Stomach (tissue), 9 donors: ENCODE measurements around the gene GPATCH1. TPM values are rescaled to one million over a fixed set of nuclear protein-coding genes. Genes with fewer than 3 reads are reported as not detected.
"Not testable (repeated sequence)": the region's sequence is repeated elsewhere in the genome, so short reads cannot be mapped to it uniquely, and the experiment has no call there.

Source experiments
- DNase-seq, 2 donors: peaks; one replicate each; pipeline versions ENCODE4 v3.0.0 to v3.0.0-alpha.2; 2013 to 2019
- H3K27ac ChIP-seq, 5 donors: fragments of 200-600 bp in 4 of 5; sonication (generic) in 4 of 5; one replicate each; pipeline ENCODE4 v1.5.1; 2013 to 2019; ENCODE audit warnings: mild to moderate bottlenecking in 1 of 5, moderate library complexity in 1 of 5
- H3K27me3 ChIP-seq, 3 donors: fragments of 200-600 bp; sonication (generic); one replicate each; pipeline ENCODE4 v1.5.1; 2017 to 2019; ENCODE audit warnings: mixed run types in 1 of 3
- H3K36me3 ChIP-seq, 4 donors: fragments of 200-600 bp; sonication (generic); 1 replicate in 3 of 4; 2 replicates in 1 of 4; pipeline ENCODE4 v1.5.1; 2016 to 2019
- H3K4me1 ChIP-seq, 4 donors: fragments of 200-600 bp; sonication (generic); one replicate each; pipeline ENCODE4 v1.5.1; 2016 to 2019
- H3K4me3 ChIP-seq, 4 donors: fragments of 200-600 bp; sonication (generic) in 3 of 4; one replicate each; pipeline ENCODE4 v1.5.1; 2016 to 2019; ENCODE audit warnings: mild to moderate bottlenecking in 1 of 4
- H3K9me3 ChIP-seq, 4 donors: fragments of 200-600 bp; sonication (generic); one replicate each; pipeline ENCODE4 v1.5.1; 2016 to 2019
- CTCF ChIP-seq, 7 experiments: fragments of 450-650 bp in 4 of 7; fragments of 200-600 bp in 3 of 7; sonication (generic) in 3 of 7; IDR thresholded peaks; one replicate each; pipeline ENCODE4 v1.5.1; 2016 to 2019; ENCODE audit warnings: antibody characterized with exemption in 7 of 7, control low read depth in 2 of 7, mild to moderate bottlenecking in 1 of 7
- EP300 ChIP-seq: sonication (generic); formaldehyde crosslinking; IDR thresholded peaks from one replicate; pipeline ENCODE4 v1.6.1; 2017; ENCODE audit warnings: antibody characterized with exemption
- POLR2A ChIP-seq, 4 donors: fragments of 450-650 bp; IDR thresholded peaks; one replicate each; pipeline ENCODE4 v1.6.1; 2016; ENCODE audit warnings: antibody characterized with exemption in 4 of 4, control low read depth in 2 of 4, mild to moderate bottlenecking in 1 of 4, moderate library complexity in 1 of 4
- POLR2AphosphoS5 ChIP-seq, 3 donors: sonication (generic); formaldehyde crosslinking; IDR thresholded peaks; one replicate each; pipeline ENCODE4 v1.6.1; 2016; ENCODE audit warnings: antibody characterized with exemption in 3 of 3
- WGBS, 5 donors: extraction: QIAGEN DNeasy Blood & Tissue Kit in 3 of 5; methylation state at CpG; one replicate each; pipeline versions ENCODE4 v1.1.5 to v1.1.7; 2013 to 2018; 5-methylcytosine and 5-hydroxymethylcytosine counted together
- intact Hi-C: fragments of 100-400 bp; cut with DNase I; formaldehyde crosslinking; loops from one replicate; pipeline ENCODE4 v1.15.1; 2023; ENCODE audit warnings: low total_unique reads
- polyA plus RNA-seq, 3 donors: library from polyadenylated mRNA; stranded (reverse); fragments of 200-250 nt; gene quantifications; one replicate each; pipeline ENCODE4 v1.2.3, GENCODE V29; 2013
- total RNA-seq, 5 donors: library from RNA; depleted of rRNA; stranded (reverse); fragments of >200 nt; gene quantifications; one replicate each; pipeline versions ENCODE4 v1.1.0 to v1.2.3, GENCODE V29; 2014 to 2016
- donor health status: healthy with polysubstance abuse.
- donor health status: Bipolar disorder and iron deficiency.
- donor health status: healthy.

Gene GPATCH1
- total and polyA plus RNA-seq, 8 donors, result 1.2 to 31.5 (median 5.6) TPM

DNA sequence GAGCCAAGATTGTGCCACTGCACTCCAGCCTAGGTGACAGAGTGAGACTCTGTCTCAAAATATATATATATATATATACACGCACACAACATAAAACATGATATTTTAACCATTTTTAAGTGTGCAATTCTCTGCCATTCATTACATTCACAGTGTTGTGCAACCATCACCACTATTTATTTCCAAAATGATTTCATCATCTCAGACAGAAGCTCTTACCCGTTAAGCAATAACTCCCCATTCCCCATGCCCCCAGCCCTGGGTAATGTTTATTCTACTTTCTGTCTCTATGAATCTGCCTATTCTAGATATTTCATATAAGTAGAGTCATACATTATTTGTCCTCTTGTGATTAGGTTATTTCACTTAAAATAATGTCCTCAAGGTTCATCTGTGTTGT, 71.2 kb downstream of the GPATCH1 start:
- Histone ChIP-seq H3K36me3 (no peaks in the 10 kb centered on the region), H3K9me3 (no peaks in the 10 kb centered on the region), H3K4me3 (no peak overlapping the region), H3K27ac (no peak overlapping the region), H3K4me1 (no peaks in the 10 kb centered on the region), H3K27me3 (no peaks in the 10 kb centered on the region)
- no peak for DNase-seq
- WGBS, 5 donors, result 64 to 88% (median 87%) methylated on average over 2 of the region's 2 CpGs
- no peak for TF ChIP-seq EP300
- TF ChIP-seq POLR2AphosphoS5 (IDR thresholded peaks at IDR 0.05), result no peak
- TF ChIP-seq POLR2A (IDR thresholded peaks at IDR 0.05), result no peak
- TF ChIP-seq CTCF (IDR thresholded peaks at IDR 0.05), result no peak
- intact Hi-C loops, result no loop called here

GRCh38 chr19:33152625-33153024, 71.6 kb downstream of the GPATCH1 start:
- H3K36me3 ChIP-seq, intact Hi-C loops, H3K4me1 ChIP-seq, H3K27me3 ChIP-seq, H3K9me3 ChIP-seq, H3K4me3 ChIP-seq, DNase-seq, H3K27ac ChIP-seq: not testable (repeated sequence)
- WGBS, 5 donors, result 74 to 91% (median 81%) methylated on average over 4 of the region's 4 CpGs

GRCh38 chr19:33154313-33154712, 73.3 kb downstream of the GPATCH1 start:
- 83 to 90% (median 86%) methylated on average over 6 of the region's 6 CpGs for WGBS, 5 donors
- DNase-seq, H3K27ac ChIP-seq, H3K4me1 ChIP-seq, H3K36me3 ChIP-seq, H3K9me3 ChIP-seq, H3K27me3 ChIP-seq, H3K4me3 ChIP-seq, intact Hi-C loops: not testable (repeated sequence)

GRCh38 chr19:33156334-33156733, 75.4 kb downstream of the GPATCH1 start:
- Histone ChIP-seq H3K27me3 (no peaks in the 10 kb centered on the region), H3K27ac (no peak overlapping the region), H3K36me3 (no peaks in the 10 kb centered on the region), H3K9me3 (no peaks in the 10 kb centered on the region), H3K4me1 (no peaks in the 10 kb centered on the region), H3K4me3 (no peak overlapping the region)
- TF ChIP-seq POLR2AphosphoS5 (IDR thresholded peaks at IDR 0.05), result no peak
- TF ChIP-seq EP300, result no peak
- TF ChIP-seq POLR2A (IDR thresholded peaks at IDR 0.05), result no peak
- no peak for TF ChIP-seq CTCF (IDR thresholded peaks at IDR 0.05)
- WGBS, 5 donors, result 75 to 90% (median 81%) methylated on average over 5 of the region's 5 CpGs
- DNase-seq, result no peak
- intact Hi-C loops, result no loop called here

- no peak for TF ChIP-seq POLR2A (IDR thresholded peaks at IDR 0.05)
- 61 to 88% (median 82%) methylated on average over 3 of the region's 3 CpGs for WGBS, 5 donors
- no peaks in the 10 kb centered on the region for H3K9me3 ChIP-seq
- intact Hi-C loops, result no loop called here
- H3K27me3 ChIP-seq, result no peaks in the 10 kb centered on the region
- H3K36me3 ChIP-seq, result no peaks in the 10 kb centered on the region
- no peak overlapping the region for H3K4me3 ChIP-seq
- no peak for DNase-seq
- H3K4me1 ChIP-seq, result no peaks in the 10 kb centered on the region
- H3K27ac ChIP-seq, result no peak overlapping the region
Observed at GRCh38 chr19:33157906-33158305, 76.9 kb downstream of the GPATCH1 start.

DNA sequence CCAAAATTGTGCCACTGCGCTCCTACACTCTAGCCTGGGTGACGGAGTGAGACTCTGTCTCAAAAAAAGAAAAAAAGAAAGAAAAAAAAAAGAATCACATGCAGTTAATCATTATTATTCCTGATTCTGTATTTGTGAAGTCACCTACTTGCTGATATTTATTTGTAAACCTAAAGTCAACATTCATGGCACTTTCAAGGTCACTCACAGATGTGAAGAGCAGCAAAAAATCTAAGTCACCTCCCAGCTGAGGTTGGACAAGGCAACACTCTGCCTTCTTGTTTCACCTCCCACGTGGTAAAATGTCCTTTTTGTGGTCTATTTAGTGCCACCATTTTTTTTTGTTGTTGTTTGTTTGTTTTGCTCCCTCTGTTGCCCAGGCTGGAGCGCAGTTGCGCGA, 77.4 kb downstream of the GPATCH1 start:
- Histone ChIP-seq H3K4me1 (no peaks in the 10 kb centered on the region), H3K36me3 (no peaks in the 10 kb centered on the region), H3K27me3 (no peaks in the 10 kb centered on the region), H3K9me3 (no peaks in the 10 kb centered on the region), H3K4me3 (no peak overlapping the region), H3K27ac (no peak overlapping the region)
- DNase-seq, result no peak
- TF ChIP-seq EP300 (no peak), POLR2AphosphoS5 (IDR thresholded peaks at IDR 0.05) (no peak), POLR2A (IDR thresholded peaks at IDR 0.05) (no peak), CTCF (IDR thresholded peaks at IDR 0.05) (no peak)
- intact Hi-C loops, result no loop called here
- WGBS, 5 donors, result 86 to 90% (median 89%) methylated on average over 6 of the region's 6 CpGs
